Measurements from ENCODE around the gene RXRG. TPM values are rescaled to one million over a fixed set of nuclear protein-coding genes. Genes with fewer than 3 reads are reported as not detected.

Gene RXRG
- total RNA-seq, 1 donor from 2014 or later, result 0.08 TPM

DNA sequence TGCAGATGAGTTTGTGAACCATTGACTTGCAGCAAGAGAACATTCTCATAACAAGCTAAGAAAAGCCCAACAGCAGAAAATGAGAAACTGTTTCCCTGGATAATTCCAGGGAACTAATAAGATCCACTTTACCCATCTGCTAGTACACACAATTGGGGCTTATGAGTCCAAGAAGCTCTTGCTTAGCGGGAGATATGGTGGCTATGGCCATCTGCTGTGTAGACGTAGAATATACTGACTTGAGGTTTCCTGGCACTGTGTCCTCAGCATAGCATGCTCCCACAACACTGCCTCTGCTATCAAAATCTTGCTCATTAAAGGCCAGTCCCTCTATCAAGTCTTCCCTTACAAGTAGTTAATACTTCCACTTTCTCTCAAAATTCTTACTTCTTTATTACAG lies 6.8 kb upstream of the RXRG start:
- DNase-seq (ENCODE audit: low read depth), result no peak

GRCh38 chr1:165449131-165449530 lies 4.2 kb upstream of the RXRG start:
- DNase-seq (ENCODE audit: low read depth), result no peak

GRCh38 chr1:165445388-165445787 lies 462 bp upstream of the RXRG start:
- no peak for DNase-seq (ENCODE audit: low read depth)

DNA sequence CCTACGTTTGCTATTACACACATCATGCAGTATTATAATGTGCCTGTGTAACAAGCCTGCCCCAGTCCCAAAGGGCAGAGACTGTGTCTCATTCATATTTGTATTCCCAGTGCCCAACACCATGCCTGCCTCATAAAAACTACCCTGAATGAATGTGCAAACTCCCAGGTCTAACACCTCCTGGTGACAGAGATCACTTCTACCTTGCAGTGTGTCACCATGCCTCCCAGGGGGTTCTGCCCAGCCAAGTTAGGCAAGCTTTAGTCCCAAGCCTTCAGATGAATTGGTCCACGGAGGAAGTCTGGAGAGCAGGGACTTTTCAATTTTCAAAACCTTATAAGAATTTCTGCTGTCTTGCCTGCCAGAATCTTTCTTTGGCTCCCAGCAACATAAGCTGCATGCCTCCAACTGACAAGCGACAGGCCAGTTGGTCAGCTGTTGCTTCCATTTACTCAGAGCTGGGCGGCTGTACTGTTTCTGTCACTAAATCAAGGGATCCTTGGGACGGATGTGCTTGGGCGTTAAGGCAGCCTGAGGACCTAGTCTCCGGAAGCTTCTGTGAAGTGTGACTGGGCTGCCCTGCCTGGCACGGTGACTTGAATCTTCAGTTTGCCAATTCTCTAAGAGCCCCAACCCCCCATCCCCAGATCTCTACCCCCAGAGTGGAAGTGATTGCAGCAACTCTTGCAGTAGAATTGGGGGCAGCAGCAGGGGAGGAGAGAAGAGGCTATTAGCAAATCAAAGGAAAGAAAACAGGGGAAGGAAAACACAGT lies 1.2 kb downstream of the RXRG start:
- DNase-seq (ENCODE audit: low read depth), result peak; percentile 47

DNA sequence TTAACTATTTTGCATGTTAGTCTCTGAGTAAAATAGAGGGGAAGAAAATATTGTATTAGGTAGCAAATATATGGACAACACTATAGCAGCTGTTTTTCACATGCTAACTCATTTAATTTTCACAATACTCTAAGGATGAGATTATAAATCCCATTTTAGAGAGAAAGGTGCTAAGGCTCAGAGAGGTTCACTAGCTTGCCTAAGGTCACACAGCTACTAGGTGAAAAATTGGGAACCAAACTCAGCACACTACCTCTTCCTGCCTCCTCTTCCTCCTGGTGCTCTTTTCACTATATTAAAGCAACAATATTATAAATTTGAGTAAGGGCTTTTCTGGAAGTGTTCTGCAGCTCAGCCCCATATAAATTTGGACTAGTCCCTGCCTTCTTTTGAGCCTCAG lies 2.3 kb downstream of the RXRG start:
- DNase-seq (ENCODE audit: low read depth), result no peak

GRCh38 chr1:165442053-165442452 lies 2.9 kb downstream of the RXRG start:
- DNase-seq (ENCODE audit: low read depth), result no peak

GRCh38 chr1:165441166-165441880 lies 3.6 kb downstream of the RXRG start:
- no peak for DNase-seq (ENCODE audit: low read depth)

DNA sequence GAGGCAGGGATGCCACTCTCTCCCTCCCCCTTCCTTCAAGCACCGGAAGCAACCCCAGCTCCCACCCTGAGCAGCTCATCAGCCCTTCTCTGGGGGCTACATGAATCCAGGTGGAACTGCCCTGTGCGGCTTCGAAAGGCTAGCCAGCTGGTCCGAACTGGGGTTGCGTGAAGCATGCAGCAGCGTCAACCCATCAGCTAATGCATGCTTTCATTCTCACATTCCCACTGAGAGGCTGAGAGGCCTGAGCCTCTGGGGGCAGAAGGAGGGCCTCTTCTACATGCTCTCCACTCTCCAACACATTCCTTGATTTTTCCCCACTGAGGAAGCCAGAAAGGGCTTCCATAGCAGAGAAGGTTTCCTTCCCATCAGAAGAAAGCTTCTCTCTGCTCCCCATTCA lies 5.6 kb downstream of the RXRG start:
- DNase-seq (ENCODE audit: low read depth), result no peak

DNA sequence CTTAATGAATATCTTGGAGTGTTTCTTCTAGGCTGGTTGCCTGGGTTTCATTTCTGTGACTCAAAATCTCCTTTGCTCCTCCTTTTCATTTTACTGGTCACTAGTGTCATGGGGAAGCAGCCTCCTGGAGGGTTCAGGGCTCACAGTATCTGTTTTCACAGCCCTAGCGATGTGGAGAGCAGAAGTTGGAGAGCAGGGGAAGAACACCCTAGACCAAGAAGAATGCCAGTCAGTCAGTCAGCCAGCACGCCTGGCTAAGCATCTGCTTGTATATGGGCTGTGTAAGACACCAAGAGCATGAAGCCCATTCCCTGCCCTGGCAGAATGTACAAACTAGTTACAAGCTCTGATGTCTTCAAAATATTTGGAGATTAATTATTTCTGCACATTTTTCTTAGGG lies 7.9 kb downstream of the RXRG start:
- no peak for DNase-seq (ENCODE audit: low read depth)

DNA sequence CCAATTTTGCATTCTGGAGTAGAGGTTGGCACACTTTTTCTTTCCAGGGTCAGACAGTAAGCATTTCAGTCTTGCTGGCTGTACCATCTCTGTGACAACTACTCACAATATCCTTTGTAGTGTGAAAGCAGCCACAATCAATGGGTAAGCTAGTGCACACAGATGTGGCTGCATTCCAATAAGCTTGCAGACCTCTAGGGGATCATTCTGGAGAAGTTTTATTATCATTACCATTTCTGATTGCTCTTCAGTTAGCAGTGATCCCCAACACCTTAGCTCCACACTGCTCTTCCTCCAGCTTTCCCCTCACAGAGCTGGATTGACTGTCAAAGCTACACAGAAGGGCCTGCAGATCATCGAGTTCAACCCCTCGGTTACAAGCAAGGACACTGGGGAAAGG lies 9.1 kb downstream of the RXRG start:
- no peak for DNase-seq (ENCODE audit: low read depth)

DNA sequence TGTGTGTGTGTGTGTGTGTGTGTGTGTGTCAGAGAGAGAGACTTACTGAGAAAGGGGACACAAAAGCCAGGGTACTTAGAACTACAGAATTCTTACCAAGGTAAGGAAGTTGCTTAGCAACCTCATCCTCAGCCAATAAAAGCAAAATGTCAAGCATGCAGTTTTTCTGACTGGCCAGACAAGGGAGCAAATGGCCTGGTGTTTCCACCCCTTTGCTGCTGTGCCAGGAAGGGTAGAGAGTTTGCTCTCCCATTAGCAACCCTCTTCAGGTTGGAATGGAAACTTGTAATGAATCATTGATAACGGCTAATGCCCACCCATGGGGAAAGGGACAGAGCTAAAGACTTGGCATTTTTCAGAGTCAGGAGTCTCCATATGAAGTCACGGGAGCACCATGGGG lies 10.6 kb downstream of the RXRG start:
- no peak for DNase-seq (ENCODE audit: low read depth)

DNA sequence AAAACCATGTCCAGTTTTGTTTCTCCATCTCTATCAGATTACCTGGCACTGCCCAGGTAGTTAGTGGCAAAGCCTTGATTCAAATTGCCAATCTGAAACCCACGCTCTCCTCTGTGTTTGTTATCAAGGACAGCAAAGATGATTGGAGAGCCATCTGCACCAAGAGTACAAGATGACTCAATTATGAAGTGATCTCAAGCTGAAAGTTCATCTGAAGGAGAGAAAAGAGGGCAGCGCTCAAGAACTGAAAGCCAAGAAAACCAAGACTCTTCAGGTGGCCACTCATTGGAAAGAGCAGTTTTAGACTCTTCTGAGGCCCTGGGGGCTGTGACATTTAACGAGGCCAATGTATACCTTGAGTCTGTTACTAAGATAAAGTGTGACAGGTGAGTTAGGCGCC lies 13.8 kb downstream of the RXRG start:
- no peak for DNase-seq (ENCODE audit: low read depth)

- no peak for DNase-seq (ENCODE audit: low read depth)
Measured at GRCh38 chr1:165426745-165427144, 18.2 kb downstream of the RXRG start.

DNA sequence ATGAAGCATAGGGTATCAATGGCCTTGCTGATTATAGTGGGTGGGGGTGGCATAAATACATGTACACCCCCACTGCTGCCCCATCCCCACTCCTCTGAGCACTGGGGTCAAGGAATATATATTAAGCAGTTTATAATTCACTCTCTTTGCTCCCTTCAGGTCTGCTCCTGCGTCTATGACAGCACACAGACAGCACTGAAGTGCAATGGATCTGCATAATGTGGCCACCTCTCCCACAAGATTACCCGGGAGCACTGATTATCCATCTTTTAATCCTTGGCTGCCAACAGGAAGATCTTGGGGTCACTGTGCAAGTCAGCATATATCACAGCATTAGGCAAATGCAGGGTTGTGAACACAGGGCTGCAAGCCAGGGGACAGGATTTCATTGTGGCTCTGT lies 19.3 kb downstream of the RXRG start:
- no peak for DNase-seq (ENCODE audit: low read depth)

DNA sequence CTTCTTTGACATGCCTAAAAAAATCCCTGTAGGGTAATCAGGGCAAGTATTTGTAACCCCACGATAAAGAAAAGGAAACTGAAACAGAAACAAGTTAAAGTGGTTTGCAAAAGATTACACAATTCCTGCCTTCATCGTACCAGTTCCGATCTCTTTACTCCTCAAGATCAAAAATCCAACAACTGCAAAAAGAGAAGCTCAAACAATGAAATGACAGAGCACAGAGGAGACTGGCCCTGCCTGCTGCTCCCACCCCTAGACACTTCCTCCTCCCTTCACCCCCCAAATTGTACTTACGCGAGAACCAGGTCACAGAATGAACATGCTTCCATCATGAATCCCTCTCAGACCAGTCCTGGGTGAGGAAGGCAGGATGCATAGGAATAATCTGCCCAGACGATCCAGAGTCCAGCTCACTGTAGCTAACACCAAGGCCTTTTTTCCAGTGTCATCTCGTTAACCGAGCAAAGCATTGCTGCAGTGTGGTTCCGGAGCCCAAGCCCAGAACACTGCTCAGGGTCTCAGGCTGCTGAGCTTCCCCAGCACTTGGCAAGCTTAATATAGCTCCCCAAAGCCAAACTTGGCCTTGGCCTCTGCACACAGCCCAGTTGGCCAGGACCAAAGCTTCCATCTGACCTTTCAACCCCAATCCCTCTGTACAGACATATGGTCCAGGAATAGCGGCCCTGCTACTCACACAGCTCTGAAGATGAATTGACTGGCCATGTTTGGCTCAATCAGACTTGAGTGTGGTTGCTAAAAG lies 20.3 kb downstream of the RXRG start:
- peak; percentile 16 for DNase-seq (ENCODE audit: low read depth)

- DNase-seq (ENCODE audit: low read depth), result no peak
Measured at GRCh38 chr1:165423136-165423535, 21.8 kb downstream of the RXRG start.

DNA sequence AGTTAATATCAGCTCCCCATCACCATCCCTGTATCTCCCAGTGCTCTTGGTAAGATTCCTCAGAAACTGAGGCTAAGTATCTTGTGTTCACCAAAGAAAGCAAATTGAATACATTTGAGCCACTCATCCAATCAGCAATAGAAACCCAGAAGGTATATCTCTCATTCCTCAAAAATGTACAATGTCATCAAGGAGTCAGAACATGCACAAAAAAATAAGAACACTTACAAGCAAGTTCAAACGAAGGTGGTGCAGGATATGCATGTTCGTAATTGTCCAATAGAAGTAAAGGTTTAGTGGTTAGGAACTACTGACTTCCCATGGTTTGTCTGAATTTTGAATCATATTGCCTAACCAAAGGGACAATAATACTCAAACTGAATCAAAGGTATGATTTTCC lies 24.3 kb downstream of the RXRG start:
- no peak for DNase-seq (ENCODE audit: low read depth)

GRCh38 chr1:165419839-165420238 lies 25.1 kb downstream of the RXRG start:
- DNase-seq (ENCODE audit: low read depth), result no peak

GRCh38 chr1:165418195-165418594 lies 26.7 kb downstream of the RXRG start:
- no peak for DNase-seq (ENCODE audit: low read depth)

- no peak for DNase-seq (ENCODE audit: low read depth)
Measured at GRCh38 chr1:165416876-165417275, 28.1 kb downstream of the RXRG start.

GRCh38 chr1:165415068-165415467 lies 29.9 kb downstream of the RXRG start:
- no peak for DNase-seq (ENCODE audit: low read depth)

DNA sequence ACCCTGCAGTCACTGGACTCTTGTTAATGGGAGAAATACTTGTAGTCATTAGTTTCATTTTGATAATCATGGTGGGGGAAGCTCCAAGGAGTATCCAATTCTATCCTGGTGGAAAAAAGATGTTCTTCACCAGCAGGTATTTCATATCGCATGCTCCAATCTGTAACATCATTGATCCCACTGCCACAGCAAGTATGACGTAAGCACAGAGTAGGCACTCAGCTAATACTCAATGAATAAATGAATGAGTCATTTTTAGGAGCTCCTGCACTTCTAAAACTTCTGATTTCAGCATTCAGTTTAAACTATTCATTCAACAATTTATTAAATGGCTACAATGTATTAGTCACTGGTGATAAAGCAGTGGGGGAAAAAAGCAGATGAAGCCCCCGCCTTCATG lies 30.3 kb downstream of the RXRG start:
- no peak for DNase-seq (ENCODE audit: low read depth)
